Measurements from ENCODE around the gene FAM53B.

FAM53B gene

GRCh38 chr10:124728071-124728829 lies 15.9 kb downstream of the FAM53B start:
- DNase-seq: peak; percentile 86 to 94 (median 92)

GRCh38 chr10:124727361-124727960 lies 16.7 kb downstream of the FAM53B start:
- DNase-seq: no peak

- DNase-seq: no peak
Observed at GRCh38 chr10:124725791-124726190, 18.4 kb downstream of the FAM53B start.

GRCh38 chr10:124725171-124725631 lies 19.0 kb downstream of the FAM53B start:
- DNase-seq: no peak

GRCh38 chr10:124724279-124725027 lies 19.7 kb downstream of the FAM53B start:
- DNase-seq: no peak

GRCh38 chr10:124723826-124724225 lies 20.4 kb downstream of the FAM53B start:
- no peak for DNase-seq

GRCh38 chr10:124722798-124723783 lies 21.1 kb downstream of the FAM53B start:
- peak; percentile 88 to 93 (median 89) for DNase-seq

- DNase-seq: peak; percentile 68 to 79 (median 71)
Observed at GRCh38 chr10:124721330-124722045, 22.7 kb downstream of the FAM53B start.

GRCh38 chr10:124719213-124719851 lies 24.8 kb downstream of the FAM53B start:
- peak; percentile 81 to 84 (median 84) for DNase-seq

- peak; percentile 86 to 95 (median 90) for DNase-seq
Observed at GRCh38 chr10:124717911-124718741, 26.1 kb downstream of the FAM53B start.

GRCh38 chr10:124717041-124717757 lies 27.0 kb downstream of the FAM53B start:
- DNase-seq: no peak

- no peak for DNase-seq
Observed at GRCh38 chr10:124716369-124716768, 27.8 kb downstream of the FAM53B start.

- no peak for DNase-seq
Observed at GRCh38 chr10:124715439-124715838, 28.7 kb downstream of the FAM53B start.

GRCh38 chr10:124713679-124714255 lies 30.4 kb downstream of the FAM53B start:
- DNase-seq: no peak

GRCh38 chr10:124712704-124713407 lies 31.3 kb downstream of the FAM53B start:
- no peak for DNase-seq

GRCh38 chr10:124711145-124711544 lies 33.0 kb downstream of the FAM53B start:
- no peak for DNase-seq

- no peak for DNase-seq
Observed at GRCh38 chr10:124710266-124710881, 33.8 kb downstream of the FAM53B start.

- DNase-seq: peak; percentile 77 to 81 (median 78)
Observed at GRCh38 chr10:124709861-124710260, 34.3 kb downstream of the FAM53B start.
